ENCODE measurements around the gene ATG13. TPM values are rescaled to one million over a fixed set of nuclear protein-coding genes. Genes with fewer than 3 reads are reported as not detected.
A peak's percentile ranks its signal among the peaks of the same experiment; 100 is the strongest.
"Not testable (repeated sequence)": the region's sequence is repeated elsewhere in the genome, so short reads cannot be mapped to it uniquely, and the experiment has no call there.

The ATG13 gene
- total RNA-seq, result 78.5 and 80.2 TPM in 2 replicates

DNA sequence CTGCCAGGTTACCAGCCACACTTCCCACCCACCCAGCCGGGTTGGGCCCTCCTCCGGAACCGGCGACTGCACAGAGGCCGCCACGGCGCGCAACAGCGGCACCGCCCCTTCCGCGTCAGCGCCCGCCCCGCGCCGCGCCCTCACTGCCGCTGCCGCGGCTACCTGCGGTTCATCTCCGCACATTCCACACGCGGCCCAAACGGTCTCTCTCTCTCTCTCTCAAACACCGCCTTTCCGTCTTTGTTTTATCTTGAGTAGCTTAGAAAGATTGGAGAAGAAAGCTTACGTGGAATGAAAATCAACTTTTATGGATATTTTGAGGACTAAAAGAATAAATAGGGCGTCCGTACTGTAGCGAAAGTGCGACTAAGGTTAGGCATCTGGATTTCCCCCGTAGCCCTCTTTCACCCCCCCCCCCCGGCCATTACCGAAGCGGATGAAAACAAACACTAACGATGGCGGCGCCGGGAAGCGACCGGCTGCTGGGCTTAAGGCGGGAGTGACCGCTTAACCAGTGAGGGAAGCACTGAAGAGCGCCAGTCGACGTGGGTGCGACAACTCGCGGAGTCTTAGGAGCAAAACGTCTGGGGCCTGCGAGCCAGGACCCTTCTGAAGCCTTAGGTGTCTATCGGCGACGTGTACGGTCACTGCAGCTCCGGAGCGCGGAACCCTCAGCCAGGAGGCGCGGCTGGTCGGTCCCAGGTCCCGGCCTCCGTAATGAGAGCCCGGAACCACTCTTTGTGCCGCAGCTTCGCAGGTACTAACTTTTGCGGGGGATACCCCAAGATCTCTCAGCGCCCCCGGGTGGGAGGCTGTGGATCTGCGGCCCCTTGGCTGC, at the start of gene ATG13, which contains the start of gene HARBI1:
ATG13 (plus strand) TSS at position 420 of the 838 bp plus-strand sequence. CDS start 26,739 bp downstream, outside the sequence.
HARBI1 (minus strand) TSS at position 94 of the 838 bp plus-strand sequence. CDS start 990 bp downstream, outside the sequence.
- DNase-seq (ENCODE audit: low read depth), result peak; percentile 67

DNA sequence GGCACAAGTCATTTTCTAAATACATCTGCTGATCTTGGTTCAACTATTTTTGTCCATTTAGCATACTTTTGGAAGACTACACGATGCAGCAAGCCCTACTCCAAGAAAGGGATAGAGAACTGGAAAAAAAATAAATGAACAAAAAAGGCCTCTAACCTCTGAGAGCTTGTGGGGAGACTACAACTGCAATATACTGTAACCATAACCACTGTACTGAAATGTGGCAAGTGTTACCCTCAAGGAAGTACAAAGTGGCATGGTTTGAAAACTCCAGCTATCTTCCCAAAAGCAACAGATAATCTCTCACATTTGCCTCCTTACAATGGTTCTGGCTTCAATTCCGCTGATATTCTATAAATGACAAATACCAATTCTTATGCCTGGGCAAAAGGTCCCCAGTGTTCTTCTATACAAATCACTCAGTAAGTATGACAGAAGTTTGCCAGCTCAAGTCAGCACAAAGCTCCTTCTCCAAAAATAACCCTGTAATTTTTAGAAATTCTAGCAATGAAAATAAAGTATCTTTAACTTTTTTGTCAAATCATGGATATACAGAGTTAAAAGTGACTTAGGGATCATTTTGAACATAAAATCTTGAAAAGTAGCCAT, 46.5 kb upstream of the ATG13 start:
- DNase-seq (ENCODE audit: low read depth), result no peak

DNA sequence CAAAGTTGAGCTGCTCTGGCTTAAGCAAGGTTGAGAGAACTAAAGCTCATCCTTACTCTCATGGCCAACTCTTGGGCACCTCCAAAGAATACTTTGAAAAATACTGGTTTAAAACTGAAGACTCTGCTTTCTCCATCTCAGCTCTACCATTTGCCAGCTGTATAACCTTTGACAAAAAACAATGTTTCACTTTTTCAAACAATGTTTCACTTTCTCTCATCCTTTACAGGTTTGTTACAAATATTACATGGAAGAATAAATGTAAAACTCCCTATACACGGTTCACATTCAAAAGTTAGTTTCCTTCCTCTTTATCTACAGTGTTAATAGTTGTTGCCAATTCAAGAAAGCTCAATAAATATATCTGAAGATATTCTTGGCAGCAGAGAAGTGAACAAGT, 42.7 kb upstream of the ATG13 start:
- DNase-seq (ENCODE audit: low read depth), result no peak

DNA sequence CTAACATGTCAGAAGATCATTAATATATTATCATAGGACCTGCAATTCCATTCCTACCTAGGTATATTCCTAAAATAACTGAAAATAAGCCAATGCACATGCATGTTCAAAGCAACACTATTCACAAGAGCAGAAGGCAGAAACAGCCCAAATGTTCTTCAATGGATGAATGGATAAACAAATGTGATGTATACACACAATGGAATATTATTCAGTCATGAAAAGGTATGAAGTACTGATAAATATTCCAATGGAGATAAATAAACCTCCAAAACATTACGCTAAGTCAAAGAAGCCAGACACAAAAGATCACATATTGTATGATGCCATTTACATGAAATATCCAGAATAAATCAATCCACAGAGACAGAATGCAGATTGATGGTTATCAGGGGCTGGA, 40.3 kb upstream of the ATG13 start:
- no peak for DNase-seq (ENCODE audit: low read depth)

DNA sequence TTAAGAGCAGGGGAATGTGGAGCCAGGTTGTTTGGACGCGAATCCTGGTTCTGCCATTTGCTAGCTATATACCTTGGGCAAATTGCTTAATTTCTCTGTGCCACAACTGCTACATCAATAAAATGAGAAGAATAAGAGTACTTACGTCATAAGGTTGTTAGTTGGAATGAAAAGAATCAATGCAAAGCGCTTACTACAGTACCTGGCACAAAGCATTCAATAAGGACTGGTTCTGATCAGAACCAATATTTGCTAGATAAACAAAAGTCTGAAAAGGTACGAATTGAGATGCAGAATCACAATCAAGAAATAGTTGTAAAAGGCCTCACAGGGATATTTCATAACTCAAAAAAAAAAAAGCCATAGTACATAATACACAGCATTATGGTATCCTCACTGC, 34.8 kb upstream of the ATG13 start:
- no peak for DNase-seq (ENCODE audit: low read depth)

DNA sequence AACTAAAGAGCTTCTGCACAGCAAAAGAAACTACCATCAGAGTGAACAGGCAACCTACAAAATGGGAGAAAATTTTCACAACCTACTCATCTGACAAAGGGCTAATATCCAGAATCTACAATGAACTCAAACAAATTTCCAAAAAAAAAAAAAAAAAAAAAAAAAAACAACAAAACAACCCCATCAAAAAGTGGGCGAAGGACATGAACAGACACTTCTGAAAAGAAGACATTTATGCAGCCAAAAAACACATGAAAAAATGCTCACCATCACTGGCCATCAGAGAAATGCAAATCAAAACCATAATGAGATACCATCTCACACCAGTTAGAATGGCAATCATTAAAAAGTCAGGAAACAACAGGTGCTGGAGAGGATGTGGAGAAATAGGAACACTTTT, 33.8 kb upstream of the ATG13 start:
- DNase-seq (ENCODE audit: low read depth), result not testable (repeated sequence)

DNA sequence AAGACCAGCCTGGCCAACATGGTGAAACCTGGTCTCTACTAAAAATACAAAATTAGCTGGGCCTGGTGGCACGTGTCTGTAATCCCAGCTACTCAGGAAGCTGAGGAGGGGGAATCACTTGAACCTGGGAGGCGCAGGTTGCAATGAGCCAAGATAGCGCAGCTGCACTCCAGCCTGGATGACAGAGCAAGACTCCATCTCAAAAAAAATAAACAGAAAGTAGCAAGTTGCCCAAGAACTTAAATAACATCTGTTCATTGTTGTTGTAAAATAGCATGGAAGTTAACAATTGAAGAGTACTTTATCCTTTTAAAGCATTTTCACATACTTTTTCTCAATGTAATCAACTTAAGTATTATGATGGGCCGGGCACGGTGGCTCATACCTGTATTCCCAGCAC, 29.2 kb upstream of the ATG13 start:
- no peak for DNase-seq (ENCODE audit: low read depth)

DNA sequence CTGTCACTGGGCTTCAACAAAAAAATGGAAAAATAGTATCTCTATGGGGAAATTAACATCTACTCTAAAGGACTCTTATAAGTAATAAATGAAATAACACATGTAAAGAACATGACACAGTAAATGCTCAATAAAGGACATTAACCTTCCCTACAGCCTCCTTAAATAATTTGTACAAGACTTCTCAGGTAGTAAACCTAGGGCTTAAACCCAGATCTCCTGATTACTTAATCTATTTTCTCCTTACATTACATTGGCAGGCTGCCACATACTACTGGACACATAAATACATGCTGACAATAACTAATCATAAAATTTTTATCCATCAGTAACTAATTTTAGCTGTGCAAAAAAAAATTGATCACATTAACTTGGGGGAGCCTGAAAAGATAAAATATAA, 28.4 kb upstream of the ATG13 start:
- no peak for DNase-seq (ENCODE audit: low read depth)

DNA sequence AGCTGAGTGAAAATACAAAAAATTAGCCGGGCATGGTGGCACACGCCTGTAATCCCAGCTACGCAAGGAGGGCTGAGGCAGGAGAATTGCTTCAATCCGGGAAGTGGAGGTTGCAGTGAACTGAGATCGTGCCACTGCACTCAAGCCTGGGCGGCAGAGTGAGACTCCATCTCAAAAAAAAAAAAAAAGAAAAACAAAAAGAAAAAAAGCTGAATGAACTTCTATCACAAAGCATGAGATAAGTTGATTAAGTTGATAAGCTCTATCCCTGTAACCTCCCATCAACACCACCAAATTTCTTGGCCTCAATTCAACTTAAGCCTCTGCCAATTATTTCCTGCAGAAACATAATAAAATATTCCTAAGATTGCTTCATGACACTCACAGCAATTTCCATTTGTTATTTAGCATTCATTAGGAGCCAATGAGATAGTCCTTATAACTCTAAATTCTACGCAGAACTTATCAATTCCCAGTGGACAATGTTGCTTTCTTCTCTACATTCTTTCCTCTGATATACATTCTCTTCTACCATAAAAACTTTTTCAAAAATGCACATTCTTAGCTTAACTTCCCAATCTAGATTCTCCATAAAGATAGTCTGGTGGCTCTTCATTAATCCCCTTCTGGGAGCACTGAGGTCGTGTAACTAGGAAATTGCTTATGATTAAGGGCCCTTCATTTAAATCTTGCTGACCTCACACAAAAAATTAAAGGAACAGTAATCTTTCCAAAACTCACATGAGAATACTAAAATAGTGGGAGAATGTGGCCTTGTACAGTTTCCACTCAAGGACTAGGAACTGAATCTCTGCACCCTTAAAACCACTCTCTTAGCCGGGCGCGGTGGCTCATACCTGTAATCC, 26.4 kb upstream of the ATG13 start:
- no peak for DNase-seq (ENCODE audit: low read depth)

DNA sequence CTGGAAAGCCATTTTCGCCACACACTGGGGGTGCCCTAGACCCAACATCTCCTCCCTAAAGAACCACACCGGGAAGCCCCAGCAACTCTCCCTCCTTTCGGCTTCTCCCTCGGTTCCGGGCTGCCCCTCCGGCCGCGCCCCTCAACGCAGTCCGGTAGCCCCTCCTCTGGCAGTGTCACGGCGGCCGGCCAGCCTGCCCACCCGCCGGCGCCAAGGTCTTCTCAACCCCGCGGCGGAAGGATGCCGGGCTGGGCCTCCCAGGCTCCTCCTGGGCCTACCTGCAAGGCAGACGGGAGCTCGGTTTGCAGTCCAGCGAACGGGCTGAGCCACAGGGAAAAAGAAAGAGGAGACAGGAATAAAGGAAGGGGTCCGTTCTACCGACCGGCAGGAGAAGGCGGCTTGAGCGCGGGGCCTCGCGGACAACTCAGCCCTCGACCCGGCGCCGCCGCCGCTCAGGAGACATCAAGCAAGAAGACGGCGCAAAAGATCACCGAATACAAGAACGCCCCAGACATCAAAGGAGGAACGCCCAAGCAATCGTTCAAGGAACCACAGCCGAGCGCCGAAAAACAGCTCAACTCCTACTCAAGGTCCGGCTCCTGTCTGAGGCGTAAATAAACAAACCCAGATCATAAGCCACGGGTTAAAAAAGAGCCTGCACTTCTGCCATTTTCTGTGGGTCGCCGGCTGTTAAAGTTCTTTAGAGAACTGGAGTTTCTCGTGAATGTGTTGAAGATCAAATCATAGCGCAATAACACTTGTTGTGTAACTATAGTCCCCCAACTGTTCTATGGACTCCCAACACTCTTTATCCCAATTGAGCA, 23.6 kb upstream of the ATG13 start, which contains the start of gene AMBRA1:
AMBRA1 (minus strand) TSS at position 474 of the 824 bp plus-strand sequence. CDS start 45,643 bp downstream, outside the sequence.
- DNase-seq (ENCODE audit: low read depth), result peak; percentile 89

DNA sequence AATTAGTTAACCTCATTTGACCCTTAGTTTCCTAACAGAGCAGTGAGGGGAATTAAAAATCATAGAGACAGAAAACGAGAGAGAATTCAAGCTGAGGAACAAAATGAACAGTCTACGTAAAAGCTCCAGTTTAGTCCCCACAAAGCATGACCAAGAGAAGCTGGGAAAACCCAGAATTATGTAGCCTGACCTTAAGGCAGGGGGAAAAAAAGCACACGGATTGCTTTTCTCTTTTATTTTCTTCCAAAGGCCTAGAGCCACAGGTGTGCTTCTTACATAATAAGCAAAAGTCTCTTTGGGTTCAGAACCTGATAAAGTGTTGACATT, 23.0 kb upstream of the ATG13 start:
- peak; percentile 31 for DNase-seq (ENCODE audit: low read depth)

DNA sequence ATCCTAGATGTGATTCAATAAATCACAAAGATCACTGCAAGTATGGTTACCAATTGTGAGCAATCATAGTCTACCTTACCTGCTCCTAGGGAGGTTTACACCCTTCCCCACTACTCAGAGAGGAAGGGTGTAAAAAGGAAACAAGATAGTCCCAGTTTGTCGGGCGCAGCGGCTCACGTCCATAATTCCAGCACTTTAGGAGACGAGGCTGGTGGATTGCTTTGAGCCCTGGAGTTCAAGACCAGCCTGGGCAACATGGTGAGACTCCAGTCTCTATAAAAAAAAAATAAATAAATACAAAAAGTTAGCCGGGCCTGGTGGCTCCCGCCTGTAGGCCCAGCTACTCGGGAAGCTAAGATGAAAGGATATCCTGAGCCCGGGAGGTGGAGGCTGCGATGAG, 22.6 kb upstream of the ATG13 start:
- DNase-seq (ENCODE audit: low read depth), result no peak

DNA sequence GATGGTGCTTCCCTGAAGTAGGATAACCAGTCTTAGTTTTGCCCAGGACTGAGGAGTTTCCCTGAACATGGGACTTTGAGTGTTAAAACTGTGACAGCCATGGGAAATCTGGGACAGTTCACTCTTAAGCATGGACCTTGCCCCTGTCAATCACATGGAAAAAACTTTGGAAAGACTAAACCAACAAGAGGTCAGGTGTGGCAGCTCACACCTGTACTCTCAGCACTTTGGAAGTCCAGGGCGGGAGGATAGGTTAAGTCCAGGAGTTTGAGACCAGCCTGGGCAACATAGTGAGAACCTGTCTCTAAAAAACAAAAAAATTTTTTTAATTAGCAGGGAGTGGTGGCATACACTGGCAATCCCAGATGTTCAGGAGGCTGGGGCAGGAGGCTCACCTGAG, 20.2 kb upstream of the ATG13 start:
- no peak for DNase-seq (ENCODE audit: low read depth)

DNA sequence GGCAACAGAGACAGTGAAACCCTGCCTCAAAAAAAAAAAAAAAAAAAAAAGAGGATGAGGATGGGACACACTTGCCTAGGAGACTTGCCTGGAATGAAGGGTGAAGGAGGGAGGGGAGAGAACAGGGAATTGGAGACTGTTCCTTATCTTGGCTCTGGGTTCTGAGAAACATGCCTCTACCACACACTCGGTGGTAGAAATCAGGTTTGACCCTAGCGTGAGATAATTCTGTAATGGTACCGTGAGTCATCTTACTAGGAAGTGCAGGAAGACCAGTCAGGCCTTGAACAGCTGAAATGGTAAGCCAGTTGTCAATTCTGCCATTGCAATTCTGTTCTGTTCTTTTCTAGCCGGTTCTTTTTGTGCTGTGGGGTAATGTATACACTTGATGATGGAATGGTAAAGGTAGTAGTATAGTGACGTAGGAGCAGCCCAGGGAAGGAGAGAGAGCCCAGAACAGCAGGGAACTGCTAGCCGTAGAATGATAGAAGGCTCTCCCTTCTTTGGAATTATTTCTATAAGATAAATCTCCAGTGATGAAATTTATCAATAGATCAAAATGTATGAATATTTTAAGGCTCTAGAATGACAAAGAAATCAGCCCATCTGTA, 19.6 kb upstream of the ATG13 start:
- no peak for DNase-seq (ENCODE audit: low read depth)

DNA sequence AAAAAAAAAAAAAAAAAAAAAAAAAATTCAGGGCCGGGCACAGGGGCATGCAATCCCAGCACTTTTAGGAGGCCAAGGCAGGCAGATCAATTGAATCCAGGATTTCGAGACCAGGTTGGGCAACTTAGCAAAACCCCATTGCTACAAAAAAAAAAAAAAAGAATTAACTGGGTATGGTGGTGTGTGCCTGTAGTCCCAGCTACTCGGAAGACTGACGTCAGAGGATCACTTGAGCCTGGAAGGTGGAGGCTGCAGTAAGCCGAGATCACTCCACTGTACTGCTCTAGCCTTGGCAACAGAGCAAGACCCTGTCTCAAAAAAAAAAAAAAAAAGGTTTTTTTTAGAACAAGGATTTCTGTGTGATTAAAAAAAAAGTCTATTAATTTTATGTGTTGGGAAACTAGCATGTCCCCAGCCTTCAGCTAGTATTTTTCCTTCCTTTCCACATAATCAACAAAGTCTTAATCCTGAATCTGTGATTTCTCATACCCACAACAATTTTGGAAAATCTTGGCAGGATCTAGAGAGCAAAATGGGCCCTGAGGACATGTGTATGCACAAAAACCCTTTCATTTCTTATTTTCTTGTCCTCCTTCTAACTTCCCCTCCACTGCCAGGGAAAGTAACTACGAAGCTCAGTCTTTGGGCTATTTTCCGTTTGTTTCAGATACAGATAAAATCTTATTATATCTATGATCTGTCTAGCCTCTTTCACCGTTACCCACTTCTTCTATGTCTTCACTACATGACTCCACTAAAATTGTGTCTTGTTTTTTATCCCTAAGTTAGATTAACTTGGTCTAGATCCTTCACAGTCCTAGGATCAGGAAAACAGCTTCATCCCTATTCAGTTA, 17.8 kb upstream of the ATG13 start:
- DNase-seq (ENCODE audit: low read depth), result no peak

DNA sequence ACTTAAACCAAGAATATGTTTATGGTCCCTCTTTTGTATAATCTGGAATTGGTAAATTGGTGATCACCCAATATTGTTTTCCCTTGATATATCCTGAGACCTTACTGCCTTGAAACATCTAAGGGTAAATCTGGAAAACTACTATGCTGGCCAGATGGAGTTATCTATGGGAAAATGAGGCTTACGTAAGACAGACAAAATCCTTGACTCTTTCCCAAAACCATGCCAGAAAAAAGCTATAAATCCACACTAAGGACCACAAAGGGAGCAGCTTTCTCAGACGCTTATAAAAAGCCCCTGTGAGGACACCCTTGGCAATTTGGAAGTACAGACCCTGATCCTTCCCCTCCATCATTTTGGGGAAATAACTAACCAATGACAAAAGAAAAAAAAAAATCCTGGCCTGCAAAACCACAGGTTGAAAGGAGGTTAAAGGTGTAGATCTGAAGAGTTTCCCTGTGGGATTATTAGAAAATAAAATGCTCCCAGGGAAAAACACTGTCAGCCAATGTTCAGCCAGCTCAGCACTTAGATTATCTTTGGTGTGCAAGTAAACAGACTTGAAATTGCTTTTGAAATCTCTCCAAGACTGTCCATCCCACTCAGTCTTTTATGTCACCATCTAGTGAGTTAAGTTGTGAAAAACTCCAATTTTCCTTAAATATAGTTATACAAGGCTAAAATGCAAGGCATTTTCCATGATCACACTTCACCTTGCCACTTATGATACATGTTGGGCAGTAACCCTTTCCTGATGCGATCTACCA, 17.0 kb upstream of the ATG13 start:
- DNase-seq (ENCODE audit: low read depth), result no peak

DNA sequence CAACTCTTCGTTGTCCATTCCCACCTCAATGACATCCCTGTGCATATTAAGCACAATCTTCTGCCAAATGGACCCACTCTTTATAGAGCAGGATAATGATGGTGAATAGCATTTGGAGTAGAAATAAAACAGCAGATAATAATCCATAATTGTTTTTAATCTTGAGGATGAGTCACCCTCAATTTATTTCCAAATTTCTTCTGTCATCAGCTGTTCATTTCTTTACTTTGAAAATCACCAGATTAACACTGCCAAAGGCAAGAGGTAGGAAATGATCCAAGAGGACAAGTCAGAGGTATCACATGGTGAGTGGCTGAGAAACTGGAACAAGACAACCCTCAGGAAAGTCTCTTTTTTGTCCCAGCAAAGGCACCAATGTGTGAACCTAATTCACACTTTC, 16.2 kb upstream of the ATG13 start:
- no peak for DNase-seq (ENCODE audit: low read depth)

DNA sequence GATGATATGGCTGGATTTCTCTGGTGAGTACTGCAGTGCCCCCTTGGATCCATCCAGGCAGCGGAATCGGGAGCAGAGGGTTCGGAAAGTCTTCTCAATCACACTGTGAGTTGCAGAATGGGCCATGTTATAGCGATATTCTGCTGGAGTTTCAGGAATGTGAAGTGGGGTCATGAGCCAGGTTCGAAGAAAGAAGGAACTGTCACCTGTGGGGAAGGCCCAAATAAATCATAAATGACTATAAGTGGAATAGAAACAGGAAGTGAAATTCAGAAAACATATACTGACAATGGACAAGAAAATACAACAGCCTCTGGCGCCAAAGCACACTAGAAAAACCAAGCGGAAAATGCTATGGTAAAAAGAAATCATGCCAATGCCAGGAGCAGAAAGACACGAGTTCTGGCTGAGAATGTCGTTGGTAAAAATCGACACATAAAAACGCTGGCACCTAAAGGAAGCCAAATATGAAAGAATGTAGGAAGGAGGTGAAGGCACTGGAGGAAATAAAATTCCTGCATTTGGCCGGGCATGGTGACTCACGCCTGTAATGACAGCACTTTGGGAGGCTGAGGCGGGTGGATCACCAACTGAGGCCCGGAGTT, 13.5 kb upstream of the ATG13 start:
- DNase-seq (ENCODE audit: low read depth), result no peak

DNA sequence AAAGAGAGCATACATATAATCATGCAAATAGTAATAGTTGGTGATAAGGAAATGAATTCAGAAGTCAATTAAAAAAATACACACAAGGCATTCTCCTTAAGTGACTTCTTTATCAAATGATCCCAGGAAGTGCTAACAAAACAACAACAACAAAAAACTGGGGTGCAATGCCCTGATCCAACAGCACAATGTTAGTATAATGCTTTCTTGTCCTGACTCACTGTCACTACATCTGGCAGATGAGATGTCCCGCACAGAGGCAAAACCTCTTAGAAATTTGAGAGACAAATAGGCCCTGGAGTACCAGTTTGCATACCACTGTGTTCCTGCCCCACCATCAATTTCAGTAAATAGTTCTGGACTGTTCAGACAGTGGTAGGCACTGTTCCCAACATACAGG, 12.6 kb upstream of the ATG13 start:
- no peak for DNase-seq (ENCODE audit: low read depth)

Measured in renal cortical epithelial cell (primary cell).